Esophagus muscularis mucosa (tissue), 4 donors: ENCODE results near the gene STOML1. TPM values are rescaled to one million over a fixed set of nuclear protein-coding genes. Genes with fewer than 3 reads are reported as not detected.
A peak's percentile ranks its signal among the peaks of the same experiment; 100 is the strongest.

Source experiments
- DNase-seq: peaks from one replicate; pipeline ENCODE4 v3.0.0-alpha.2; 2017; ENCODE audit errors: extremely low spot score
- H3K27ac ChIP-seq, 4 donors: fragments of 200-600 bp; sonication (generic); replicated peaks in 1 of 4; 1 replicate in 3 of 4; 2 replicates in 1 of 4; pipeline ENCODE4 v1.5.1; 2016 to 2019; ENCODE audit warnings: mild to moderate bottlenecking in 1 of 4
- H3K27me3 ChIP-seq, 4 donors: fragments of 200-600 bp; sonication (generic); one replicate each; pipeline versions ENCODE4 v1.5.1 to v1.6.0; 2016 to 2019
- H3K36me3 ChIP-seq, 4 donors: fragments of 200-600 bp; sonication (generic); one replicate each; pipeline ENCODE4 v1.5.1; 2016 to 2019
- H3K4me1 ChIP-seq, 4 donors: fragments of 200-600 bp; sonication (generic); one replicate each; pipeline ENCODE4 v1.5.1; 2016 to 2019
- H3K4me3 ChIP-seq, 4 donors: fragments of 200-600 bp; sonication (generic); 1 replicate in 2 of 4; 2 replicates in 2 of 4; pipeline ENCODE4 v1.5.1; 2016 to 2019; ENCODE audit warnings: mild to moderate bottlenecking in 4 of 4, moderate library complexity in 1 of 4
- H3K9me3 ChIP-seq, 4 donors: fragments of 200-600 bp; sonication (generic); 1 replicate in 3 of 4; 2 replicates in 1 of 4; pipeline ENCODE4 v1.5.1; 2016 to 2019
- EP300 ChIP-seq: sonication (generic); formaldehyde crosslinking; IDR thresholded peaks from one replicate; pipeline ENCODE4 v1.6.1; 2017; ENCODE audit warnings: antibody characterized with exemption
- POLR2A ChIP-seq: fragments of 450-650 bp; IDR thresholded peaks from one replicate; pipeline ENCODE4 v1.6.1; 2017; ENCODE audit warnings: antibody characterized with exemption, moderate library complexity, mild to moderate bottlenecking, low read depth
- POLR2AphosphoS5 ChIP-seq, 2 donors: sonication (generic); formaldehyde crosslinking; IDR thresholded peaks; one replicate each; pipeline ENCODE4 v1.6.1; 2017; ENCODE audit warnings: antibody characterized with exemption in 2 of 2
- WGBS: methylation state at CpG from one replicate; pipeline ENCODE4 v1.1.5; 2018; 5-methylcytosine and 5-hydroxymethylcytosine counted together
- intact Hi-C: fragments of 100-400 bp; cut with DNase I; formaldehyde crosslinking; loops from one replicate; pipeline ENCODE4 v1.15.1; 2023
- total RNA-seq, 4 donors: library from RNA; depleted of rRNA; stranded (reverse); fragments of >200 nt; gene quantifications; one replicate each; pipeline versions ENCODE4 v1.1.0 to v1.2.1, GENCODE V29; 2016
- TF ChIP-seq, protein P1 (sequence below), 3 experiments: fragments of 200-600 bp in 2 of 3; fragments of 450-650 bp in 1 of 3; sonication (generic) in 2 of 3; IDR thresholded peaks; one replicate each; pipeline ENCODE4 v1.5.1; 2017 to 2019; ENCODE audit warnings: antibody characterized with exemption in 3 of 3, mild to moderate bottlenecking in 2 of 3, moderate library complexity in 1 of 3

STOML1 gene
- total RNA-seq, 4 donors from 2014 or later, result 7.9 to 25.4 (median 14.9) TPM

DNA sequence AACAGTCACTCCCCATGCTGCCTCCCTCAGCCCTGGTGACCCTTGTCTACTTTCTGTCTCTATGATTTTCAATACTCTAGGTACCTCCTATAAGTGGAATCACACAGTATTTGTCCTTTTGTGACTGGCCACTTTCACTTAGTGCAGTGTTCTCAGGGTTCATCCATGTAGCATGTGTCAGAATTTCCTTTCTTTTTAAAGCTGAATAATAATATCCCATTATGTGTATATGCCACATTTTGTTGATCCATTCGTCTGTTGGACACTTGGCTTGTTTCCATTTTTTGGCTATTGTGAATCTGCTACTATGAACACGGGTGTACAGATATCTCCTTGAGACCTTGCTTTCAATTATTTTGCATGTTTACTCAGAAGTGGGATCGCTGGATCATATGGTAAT lies 36.6 kb upstream of the STOML1 start:
- Histone ChIP-seq H3K36me3 (peaks cover 27 to 87% (median 71%) of the 10 kb centered on the region in 4 donors), H3K27me3 (no peaks in the 10 kb centered on the region), H3K9me3 (no peaks in the 10 kb centered on the region), H3K27ac (peak overlapping the region in 1 of 4 donors; percentile 52), H3K4me3 (no peak overlapping the region), H3K4me1 (peaks cover 10 to 51% (median 32%) of the 10 kb centered on the region in 4 donors)
- no peak for DNase-seq
- intact Hi-C loops, result no loop called here
- WGBS, result 65% methylated on average over 3 of the region's 3 CpGs
- TF ChIP-seq POLR2AphosphoS5 (IDR thresholded peaks at IDR 0.05) (no peak), POLR2A (no peak), EP300 (no peak)
- TF ChIP-seq, protein P1, sequence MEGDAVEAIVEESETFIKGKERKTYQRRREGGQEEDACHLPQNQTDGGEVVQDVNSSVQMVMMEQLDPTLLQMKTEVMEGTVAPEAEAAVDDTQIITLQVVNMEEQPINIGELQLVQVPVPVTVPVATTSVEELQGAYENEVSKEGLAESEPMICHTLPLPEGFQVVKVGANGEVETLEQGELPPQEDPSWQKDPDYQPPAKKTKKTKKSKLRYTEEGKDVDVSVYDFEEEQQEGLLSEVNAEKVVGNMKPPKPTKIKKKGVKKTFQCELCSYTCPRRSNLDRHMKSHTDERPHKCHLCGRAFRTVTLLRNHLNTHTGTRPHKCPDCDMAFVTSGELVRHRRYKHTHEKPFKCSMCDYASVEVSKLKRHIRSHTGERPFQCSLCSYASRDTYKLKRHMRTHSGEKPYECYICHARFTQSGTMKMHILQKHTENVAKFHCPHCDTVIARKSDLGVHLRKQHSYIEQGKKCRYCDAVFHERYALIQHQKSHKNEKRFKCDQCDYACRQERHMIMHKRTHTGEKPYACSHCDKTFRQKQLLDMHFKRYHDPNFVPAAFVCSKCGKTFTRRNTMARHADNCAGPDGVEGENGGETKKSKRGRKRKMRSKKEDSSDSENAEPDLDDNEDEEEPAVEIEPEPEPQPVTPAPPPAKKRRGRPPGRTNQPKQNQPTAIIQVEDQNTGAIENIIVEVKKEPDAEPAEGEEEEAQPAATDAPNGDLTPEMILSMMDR (IDR thresholded peaks at IDR 0.05), result no peak

DNA sequence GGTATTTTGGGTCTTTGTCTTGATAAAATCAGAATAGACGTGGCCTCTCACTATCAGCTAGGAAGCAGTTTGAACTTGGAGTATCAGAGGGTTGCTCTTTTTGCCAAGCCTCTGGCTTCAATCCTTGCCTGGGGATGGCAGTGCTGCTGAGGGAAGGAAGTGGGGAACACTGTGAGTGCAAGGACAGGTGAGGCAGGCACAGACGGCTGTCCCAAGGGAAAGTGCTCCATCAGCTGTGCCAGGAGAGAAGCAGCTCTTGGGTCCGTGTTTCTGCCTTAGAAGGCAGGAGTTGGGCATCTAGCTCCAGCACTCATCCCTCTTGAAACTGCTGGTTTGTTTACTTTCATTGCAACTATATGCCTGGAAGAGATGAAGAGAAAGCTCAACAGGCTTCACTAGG lies 35.6 kb upstream of the STOML1 start:
- WGBS, result 41% methylated on average over 3 of the region's 3 CpGs
- Histone ChIP-seq H3K4me1 (peaks cover 10 to 49% (median 33%) of the 10 kb centered on the region in 4 donors), H3K36me3 (peaks cover 28 to 87% (median 71%) of the 10 kb centered on the region in 4 donors), H3K27ac (peak overlapping the region in 2 of 4 donors; percentile 15 to 52), H3K4me3 (no peak overlapping the region), H3K27me3 (no peaks in the 10 kb centered on the region), H3K9me3 (no peaks in the 10 kb centered on the region)
- peak in 1 of 2 donors; percentile 24 for TF ChIP-seq POLR2AphosphoS5 (IDR thresholded peaks at IDR 0.05)
- TF ChIP-seq, protein P1 (IDR thresholded peaks at IDR 0.05), result no peak
- intact Hi-C loops, result no loop called here
- no peak for DNase-seq

DNA sequence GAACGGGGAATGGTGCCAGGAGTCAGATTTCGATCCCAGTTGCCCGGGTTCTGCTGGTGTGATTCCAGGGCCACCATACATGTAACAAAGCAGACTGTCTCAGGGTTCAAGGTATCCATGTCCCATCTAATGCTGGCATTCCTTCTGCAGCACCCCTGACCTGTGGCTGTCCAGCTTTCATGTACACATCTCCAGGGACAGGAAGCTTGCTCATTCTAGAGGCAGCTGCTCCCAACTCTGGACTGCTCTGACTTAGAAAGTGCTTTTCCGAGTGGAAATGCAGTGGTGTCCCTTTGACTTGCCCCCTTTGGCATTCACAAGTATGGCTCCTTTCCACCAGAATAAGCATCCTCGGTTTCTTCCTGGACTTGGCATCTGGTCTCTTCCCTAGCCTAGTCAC lies 33.3 kb upstream of the STOML1 start:
- no peaks in the 10 kb centered on the region for H3K9me3 ChIP-seq
- H3K27ac ChIP-seq, result peak overlapping the region in 1 of 4 donors; percentile 37
- peaks cover 10 to 45% (median 36%) of the 10 kb centered on the region in 4 donors for H3K4me1 ChIP-seq
- WGBS, result 45% methylated on average over 2 of the region's 5 CpGs
- no peak for TF ChIP-seq EP300
- TF ChIP-seq POLR2AphosphoS5 (IDR thresholded peaks at IDR 0.05), result no peak
- no peak for TF ChIP-seq POLR2A
- TF ChIP-seq, protein P1 (IDR thresholded peaks at IDR 0.05), result no peak
- intact Hi-C loops, result no loop called here
- no peaks in the 10 kb centered on the region for H3K27me3 ChIP-seq
- peaks cover 29 to 81% (median 67%) of the 10 kb centered on the region in 4 donors for H3K36me3 ChIP-seq
- H3K4me3 ChIP-seq, result no peak overlapping the region
- DNase-seq, result no peak

DNA sequence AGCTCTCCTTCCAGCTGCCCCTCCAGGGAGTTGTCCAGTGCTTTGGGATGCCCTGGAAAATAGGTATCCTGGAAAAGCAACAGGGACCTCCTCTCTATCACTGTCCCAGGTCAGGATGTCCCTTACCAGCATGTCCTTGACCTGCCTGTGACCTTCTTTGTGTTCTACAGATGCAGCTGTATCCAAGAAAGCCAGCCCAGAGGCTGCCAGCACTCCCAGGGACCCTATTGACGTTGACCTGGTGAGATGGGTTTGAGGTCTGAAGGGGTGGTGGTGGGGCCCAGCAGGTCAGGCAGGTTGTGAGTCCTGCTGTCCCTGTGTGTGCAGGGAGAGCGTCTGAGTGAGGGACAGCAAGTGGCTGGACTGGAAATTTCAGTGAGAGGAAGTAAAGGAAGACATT lies 32.6 kb upstream of the STOML1 start:
- no peaks in the 10 kb centered on the region for H3K9me3 ChIP-seq
- WGBS, result 56% methylated on average over 2 of the region's 2 CpGs
- intact Hi-C loops, result no loop called here
- H3K4me1 ChIP-seq, result peaks cover 10 to 45% (median 36%) of the 10 kb centered on the region in 4 donors
- H3K27me3 ChIP-seq, result no peaks in the 10 kb centered on the region
- no peak for DNase-seq
- H3K4me3 ChIP-seq, result no peak overlapping the region
- peaks cover 26 to 81% (median 60%) of the 10 kb centered on the region in 4 donors for H3K36me3 ChIP-seq
- TF ChIP-seq POLR2AphosphoS5 (IDR thresholded peaks at IDR 0.05) (no peak), EP300 (no peak), POLR2A (no peak)
- TF ChIP-seq, protein P1 (IDR thresholded peaks at IDR 0.05), result no peak
- H3K27ac ChIP-seq, result peak overlapping the region in 1 of 4 donors; percentile 37
